Body of pancreas (tissue), 4 donors: ENCODE results near the gene CCL2. TPM values are rescaled to one million over a fixed set of nuclear protein-coding genes. Genes with fewer than 3 reads are reported as not detected.
"Not testable (repeated sequence)": the region's sequence is repeated elsewhere in the genome, so short reads cannot be mapped to it uniquely, and the experiment has no call there.

Experiments
- ATAC-seq: fragments of 150-250 bp; one replicate; pipeline ENCODE4 v1.9.1; 2016
- DNase-seq, 4 donors: peaks; one replicate each; pipeline ENCODE4 v3.0.0-alpha.2; 2019
- H3K27ac ChIP-seq, 4 donors: fragments of 200-600 bp; sonication (generic); 1 replicate in 3 of 4; 2 replicates in 1 of 4; pipeline versions ENCODE4 v1.5.1 to v1.6.1; 2016 to 2019; ENCODE audit warnings: mild to moderate bottlenecking in 1 of 4, mixed read lengths in 1 of 4, moderate library complexity in 1 of 4
- H3K27me3 ChIP-seq, 2 donors: fragments of 200-600 bp; sonication (generic); one replicate each; pipeline ENCODE4 v1.6.0; 2016; ENCODE audit warnings: mild to moderate bottlenecking in 1 of 2
- H3K36me3 ChIP-seq, 2 donors: fragments of 200-600 bp; sonication (generic); replicated peaks in 1 of 2; 2 replicates each; pipeline ENCODE4 v1.5.1; 2016; ENCODE audit warnings: low read depth in 2 of 2; ENCODE audit not compliant: insufficient read depth in 1 of 2
- H3K4me1 ChIP-seq: fragments of 200-600 bp; sonication (generic); one replicate; pipeline ENCODE4 v1.6.0; 2016
- H3K4me3 ChIP-seq, 2 donors: fragments of 200-600 bp; sonication (generic); 1 replicate in 1 of 2; 2 replicates in 1 of 2; pipeline ENCODE4 v1.5.1; 2016 to 2019
- H3K9me3 ChIP-seq, 3 donors: fragments of 200-600 bp; sonication (generic); 1 replicate in 2 of 3; 2 replicates in 1 of 3; pipeline ENCODE4 v1.5.1; 2016
- CTCF ChIP-seq, 7 experiments: fragments of 450-650 bp in 4 of 7; fragments of 200-600 bp in 3 of 7; sonication (generic) in 3 of 7; IDR thresholded peaks; one replicate each; pipeline ENCODE4 v1.5.1; 2016 to 2019; ENCODE audit warnings: antibody characterized with exemption in 7 of 7
- POLR2A ChIP-seq, 3 donors: fragments of 450-650 bp; IDR thresholded peaks; one replicate each; pipeline ENCODE4 v1.6.1; 2016; ENCODE audit warnings: antibody characterized with exemption in 3 of 3, mild to moderate bottlenecking in 2 of 3
- WGBS, 2 donors: methylation state at CpG; one replicate each; pipeline ENCODE4 v1.1.5; 2017; 5-methylcytosine and 5-hydroxymethylcytosine counted together
- intact Hi-C: fragments of 100-400 bp; cut with DNase I; formaldehyde crosslinking; loops from one replicate; pipeline ENCODE4 v1.15.1; 2023
- total RNA-seq, 2 donors: library from RNA; depleted of rRNA; stranded (reverse); fragments of >200 nt; gene quantifications; one replicate each; pipeline ENCODE4 v1.1.0, GENCODE V29; 2016

Gene CCL2
- total RNA-seq, 2 donors from 2014 or later, result 34.0 to 49.8 TPM

GRCh38 chr17:34222722-34223497 is 32.2 kb upstream of the CCL2 start:
- no peak for TF ChIP-seq CTCF (IDR thresholded peaks at IDR 0.05)
- TF ChIP-seq POLR2A (IDR thresholded peaks at IDR 0.05), result no peak
- Histone ChIP-seq H3K4me3 (no peak overlapping the region), H3K36me3 (no peaks in the 10 kb centered on the region), H3K9me3 (no peaks in the 10 kb centered on the region), H3K4me1 (no peaks in the 10 kb centered on the region), H3K27ac (no peak overlapping the region), H3K27me3 (no peaks in the 10 kb centered on the region)
- intact Hi-C loops, result no loop called here
- WGBS, 2 donors, result 61 to 79% methylated on average over 3 of the region's 3 CpGs
- DNase-seq (no peak), ATAC-seq (no peak)

- Histone ChIP-seq H3K4me1 (no peaks in the 10 kb centered on the region), H3K27me3 (no peaks in the 10 kb centered on the region), H3K36me3 (no peaks in the 10 kb centered on the region), H3K9me3 (no peaks in the 10 kb centered on the region), H3K27ac (no peak overlapping the region), H3K4me3 (no peak overlapping the region)
- DNase-seq (no peak), ATAC-seq (no peak)
- intact Hi-C loops, result no loop called here
- WGBS, 2 donors, result 78 to 85% methylated on average over 9 of the region's 9 CpGs
- no peak for TF ChIP-seq CTCF (IDR thresholded peaks at IDR 0.05)
- no peak for TF ChIP-seq POLR2A (IDR thresholded peaks at IDR 0.05)
Measured at GRCh38 chr17:34225046-34225445, 30.0 kb upstream of the CCL2 start.

GRCh38 chr17:34226011-34226743 is 28.9 kb upstream of the CCL2 start:
- Histone ChIP-seq H3K4me1 (no peaks in the 10 kb centered on the region), H3K36me3 (no peaks in the 10 kb centered on the region), H3K4me3 (no peak overlapping the region), H3K27me3 (no peaks in the 10 kb centered on the region), H3K9me3 (no peaks in the 10 kb centered on the region), H3K27ac (no peak overlapping the region)
- ATAC-seq (no peak), DNase-seq (no peak)
- TF ChIP-seq POLR2A (IDR thresholded peaks at IDR 0.05) (no peak), CTCF (IDR thresholded peaks at IDR 0.05) (no peak)
- intact Hi-C loops, result no loop called here
- 64% methylated on average over 3 of the region's 3 CpGs for WGBS, 2 donors

- H3K36me3 ChIP-seq, result no peaks in the 10 kb centered on the region
- no peaks in the 10 kb centered on the region for H3K9me3 ChIP-seq
- no peaks in the 10 kb centered on the region for H3K4me1 ChIP-seq
- DNase-seq, result no peak
- intact Hi-C loops, result no loop called here
- H3K4me3 ChIP-seq, result no peak overlapping the region
- no peak for ATAC-seq
- TF ChIP-seq CTCF (IDR thresholded peaks at IDR 0.05) (no peak), POLR2A (IDR thresholded peaks at IDR 0.05) (no peak)
- no peak overlapping the region for H3K27ac ChIP-seq
- no peaks in the 10 kb centered on the region for H3K27me3 ChIP-seq
Measured at GRCh38 chr17:34226744-34227034, 28.4 kb upstream of the CCL2 start.

GRCh38 chr17:34227293-34227692 is 27.8 kb upstream of the CCL2 start:
- DNase-seq, intact Hi-C loops, H3K36me3 ChIP-seq, ATAC-seq, H3K4me3 ChIP-seq, H3K4me1 ChIP-seq, H3K27me3 ChIP-seq, H3K9me3 ChIP-seq: not testable (repeated sequence)
- 73 to 78% methylated on average over 2 of the region's 2 CpGs for WGBS, 2 donors
- peak overlapping the region in 1 of 4 donors; percentile 18 for H3K27ac ChIP-seq
